ENCODE results near the gene VWDE.

VWDE gene

GRCh38 chr7:12328888-12329770, 74.5 kb downstream of the VWDE start:
- no peak for DNase-seq
- TF ChIP-seq POLR2A (IDR thresholded peaks at IDR 0.05; ENCODE audit: low read length) (no peak), GATA1 (IDR thresholded peaks at IDR 0.05; ENCODE audit: low read depth, low read length) (no peak)

GRCh38 chr7:12327922-12328321, 75.7 kb downstream of the VWDE start:
- TF ChIP-seq GATA1 (IDR thresholded peaks at IDR 0.05; ENCODE audit: low read depth, low read length) (no peak), POLR2A (IDR thresholded peaks at IDR 0.05; ENCODE audit: low read length) (no peak)
- no peak for DNase-seq

- DNase-seq, result no peak
- TF ChIP-seq GATA1 (IDR thresholded peaks at IDR 0.05; ENCODE audit: low read depth, low read length) (no peak), POLR2A (IDR thresholded peaks at IDR 0.05; ENCODE audit: low read length) (no peak)
Observed at GRCh38 chr7:12325646-12326045, 78.0 kb downstream of the VWDE start.

GRCh38 chr7:12323415-12323814, 80.2 kb downstream of the VWDE start:
- no peak for DNase-seq
- TF ChIP-seq POLR2A (IDR thresholded peaks at IDR 0.05; ENCODE audit: low read length), result no peak
- no peak for TF ChIP-seq GATA1 (IDR thresholded peaks at IDR 0.05; ENCODE audit: low read depth, low read length)

GRCh38 chr7:12322903-12323300, 80.8 kb downstream of the VWDE start:
- TF ChIP-seq POLR2A (IDR thresholded peaks at IDR 0.05; ENCODE audit: low read length), result no peak
- DNase-seq, result no peak

GRCh38 chr7:12322284-12322902, 81.3 kb downstream of the VWDE start:
- peak; percentile 32 to 66 for DNase-seq
- no peak for TF ChIP-seq POLR2A (IDR thresholded peaks at IDR 0.05; ENCODE audit: low read length)
- no peak for TF ChIP-seq GATA1 (IDR thresholded peaks at IDR 0.05; ENCODE audit: low read depth, low read length)

GRCh38 chr7:12320987-12321647, 82.5 kb downstream of the VWDE start:
- peak; percentile 5 to 56 for DNase-seq
- TF ChIP-seq POLR2A (IDR thresholded peaks at IDR 0.05; ENCODE audit: low read length), result no peak
- TF ChIP-seq GATA1 (IDR thresholded peaks at IDR 0.05; ENCODE audit: low read depth, low read length), result no peak

GRCh38 chr7:12320241-12320986, 83.3 kb downstream of the VWDE start:
- TF ChIP-seq GATA1 (IDR thresholded peaks at IDR 0.05; ENCODE audit: low read depth, low read length) (no peak), POLR2A (IDR thresholded peaks at IDR 0.05; ENCODE audit: low read length) (no peak)
- no peak for DNase-seq

GRCh38 chr7:12317675-12318074, 86.0 kb downstream of the VWDE start:
- no peak for TF ChIP-seq GATA1 (IDR thresholded peaks at IDR 0.05; ENCODE audit: low read depth, low read length)
- TF ChIP-seq POLR2A (IDR thresholded peaks at IDR 0.05; ENCODE audit: low read length), result no peak

GRCh38 chr7:12316925-12317324, 86.7 kb downstream of the VWDE start:
- TF ChIP-seq POLR2A (IDR thresholded peaks at IDR 0.05; ENCODE audit: low read length) (no peak), GATA1 (IDR thresholded peaks at IDR 0.05; ENCODE audit: low read depth, low read length) (no peak)
- DNase-seq, result peak; percentile 35 to 68

More at GRCh38 chr7:12317675-12318074, 86.0 kb downstream of the VWDE start:
- no peak for DNase-seq

GRCh38 chr7:12315049-12315448, 88.6 kb downstream of the VWDE start:
- DNase-seq, result no peak
- TF ChIP-seq GATA1 (IDR thresholded peaks at IDR 0.05; ENCODE audit: low read depth, low read length) (no peak), POLR2A (IDR thresholded peaks at IDR 0.05; ENCODE audit: low read length) (no peak)

GRCh38 chr7:12314199-12314598, 89.5 kb downstream of the VWDE start:
- TF ChIP-seq POLR2A (IDR thresholded peaks at IDR 0.05; ENCODE audit: low read length), result no peak
- no peak for TF ChIP-seq GATA1 (IDR thresholded peaks at IDR 0.05; ENCODE audit: low read depth, low read length)
- no peak for DNase-seq

GRCh38 chr7:12305502-12305901, 98.2 kb downstream of the VWDE start:
- no peak for DNase-seq
- TF ChIP-seq GATA1 (IDR thresholded peaks at IDR 0.05; ENCODE audit: low read depth, low read length) (no peak), POLR2A (IDR thresholded peaks at IDR 0.05; ENCODE audit: low read length) (no peak)

GRCh38 chr7:12303495-12303894, 100.2 kb downstream of the VWDE start:
- TF ChIP-seq POLR2A (IDR thresholded peaks at IDR 0.05; ENCODE audit: low read length) (no peak), GATA1 (IDR thresholded peaks at IDR 0.05; ENCODE audit: low read depth, low read length) (no peak)
- no peak for DNase-seq
